HL-60 (cell line): ENCODE measurements around the gene ZNF473.

Experiments used
- GABPA ChIP-seq: IDR thresholded peaks from 2 replicates; pipeline ENCODE4 v1.6.1; 2012; ENCODE audit warnings: low read depth
- POLR2AphosphoS5 ChIP-seq: IDR thresholded peaks from 2 replicates; pipeline ENCODE4 v1.6.1; 2012; ENCODE audit warnings: low read depth
- TF ChIP-seq, protein P1 (sequence below): IDR thresholded peaks from one replicate; pipeline ENCODE4 v1.5.1; 2011; ENCODE audit warnings: low read length, control low read depth, inconsistent platforms; ENCODE audit not compliant: insufficient read depth

- TF ChIP-seq, protein P1, sequence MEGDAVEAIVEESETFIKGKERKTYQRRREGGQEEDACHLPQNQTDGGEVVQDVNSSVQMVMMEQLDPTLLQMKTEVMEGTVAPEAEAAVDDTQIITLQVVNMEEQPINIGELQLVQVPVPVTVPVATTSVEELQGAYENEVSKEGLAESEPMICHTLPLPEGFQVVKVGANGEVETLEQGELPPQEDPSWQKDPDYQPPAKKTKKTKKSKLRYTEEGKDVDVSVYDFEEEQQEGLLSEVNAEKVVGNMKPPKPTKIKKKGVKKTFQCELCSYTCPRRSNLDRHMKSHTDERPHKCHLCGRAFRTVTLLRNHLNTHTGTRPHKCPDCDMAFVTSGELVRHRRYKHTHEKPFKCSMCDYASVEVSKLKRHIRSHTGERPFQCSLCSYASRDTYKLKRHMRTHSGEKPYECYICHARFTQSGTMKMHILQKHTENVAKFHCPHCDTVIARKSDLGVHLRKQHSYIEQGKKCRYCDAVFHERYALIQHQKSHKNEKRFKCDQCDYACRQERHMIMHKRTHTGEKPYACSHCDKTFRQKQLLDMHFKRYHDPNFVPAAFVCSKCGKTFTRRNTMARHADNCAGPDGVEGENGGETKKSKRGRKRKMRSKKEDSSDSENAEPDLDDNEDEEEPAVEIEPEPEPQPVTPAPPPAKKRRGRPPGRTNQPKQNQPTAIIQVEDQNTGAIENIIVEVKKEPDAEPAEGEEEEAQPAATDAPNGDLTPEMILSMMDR: no peak
- TF ChIP-seq POLR2AphosphoS5 (no peak), GABPA (no peak)
Measured at GRCh38 chr19:50022823-50023222, 3.0 kb upstream of the ZNF473 start.
